Fibroblast of skin of right quadriceps (primary cell): Measurements from ENCODE around the gene DDC.

Experiments used
- DNase-seq: peaks from one replicate; pipeline ENCODE4 v3.0.0-alpha.2; 2013

Gene DDC

GRCh38 chr7:50449501-50449880 is 115.7 kb downstream of the DDC start:
- no peak for DNase-seq

GRCh38 chr7:50448823-50449222 is 116.4 kb downstream of the DDC start:
- no peak for DNase-seq

GRCh38 chr7:50446542-50446960 is 118.7 kb downstream of the DDC start:
- peak; percentile 72 for DNase-seq

- peak; percentile 75 for DNase-seq
These were observed 128.9 kb downstream of the DDC start for GRCh38 chr7:50436133-50436806.

GRCh38 chr7:50431722-50432305 is 133.4 kb downstream of the DDC start:
- DNase-seq: peak; percentile 31

- DNase-seq: no peak
These were observed 133.9 kb downstream of the DDC start for GRCh38 chr7:50431316-50431715.

- no peak for DNase-seq
These were observed 136.3 kb downstream of the DDC start for GRCh38 chr7:50428911-50429310.

- no peak for DNase-seq
These were observed 137.7 kb downstream of the DDC start for GRCh38 chr7:50427518-50427917.

- no peak for DNase-seq
These were observed 138.7 kb downstream of the DDC start for GRCh38 chr7:50426280-50427045.

- DNase-seq: no peak
These were observed 139.9 kb downstream of the DDC start for GRCh38 chr7:50425318-50425717.

GRCh38 chr7:50423860-50424259 is 141.3 kb downstream of the DDC start:
- DNase-seq: no peak

- no peak for DNase-seq
These were observed 142.3 kb downstream of the DDC start for GRCh38 chr7:50422858-50423257.

- no peak for DNase-seq
These were observed 144.2 kb downstream of the DDC start for GRCh38 chr7:50421043-50421442.

- no peak for DNase-seq
These were observed 146.5 kb downstream of the DDC start for GRCh38 chr7:50418526-50419290.

GRCh38 chr7:50418086-50418515 is 147.1 kb downstream of the DDC start:
- DNase-seq: peak; percentile 66

- no peak for DNase-seq
These were observed 148.6 kb downstream of the DDC start for GRCh38 chr7:50416527-50417182.

GRCh38 chr7:50415844-50416364 is 149.3 kb downstream of the DDC start:
- DNase-seq: no peak

GRCh38 chr7:50413561-50413960 is 151.6 kb downstream of the DDC start:
- no peak for DNase-seq

GRCh38 chr7:50412973-50413372 is 152.2 kb downstream of the DDC start:
- no peak for DNase-seq

GRCh38 chr7:50411332-50411731 is 153.9 kb downstream of the DDC start:
- DNase-seq: no peak

- DNase-seq: no peak
These were observed 155.1 kb downstream of the DDC start for GRCh38 chr7:50409856-50410745.
